Breast epithelium (tissue), 4 donors: ENCODE data around the gene STX8. TPM values are rescaled to one million over a fixed set of nuclear protein-coding genes. Genes with fewer than 3 reads are reported as not detected.

Experiments used
- DNase-seq, 2 donors: peaks; one replicate each; pipeline ENCODE4 v3.0.0-alpha.2; 2019; ENCODE audit warnings: low spot score in 2 of 2
- H3K27ac ChIP-seq, 2 donors: fragments of 200-600 bp; sonication (generic) in 1 of 2; one replicate each; pipeline ENCODE4 v1.5.1; 2016 to 2019; ENCODE audit warnings: mild to moderate bottlenecking in 1 of 2
- H3K27me3 ChIP-seq, 2 donors: fragments of 200-600 bp; sonication (generic) in 1 of 2; one replicate each; pipeline versions ENCODE4 v1.5.1 to v1.6.0; 2017 to 2019; ENCODE audit warnings: control low read depth in 1 of 2, mild to moderate bottlenecking in 1 of 2
- H3K36me3 ChIP-seq: fragments of 200-600 bp; one replicate; pipeline ENCODE4 v1.5.1; 2019
- H3K4me1 ChIP-seq, 2 donors: fragments of 200-600 bp; sonication (generic); one replicate each; pipeline ENCODE4 v1.5.1; 2016 to 2019; ENCODE audit warnings: control low read depth in 1 of 2
- H3K4me3 ChIP-seq, 3 donors: fragments of 200-600 bp; sonication (generic); 1 replicate in 2 of 3; 2 replicates in 1 of 3; pipeline ENCODE4 v1.5.1; 2016 to 2019; ENCODE audit warnings: mild to moderate bottlenecking in 3 of 3, moderate library complexity in 2 of 3
- H3K9me3 ChIP-seq, 2 donors: fragments of 200-600 bp; sonication (generic) in 1 of 2; one replicate each; pipeline ENCODE4 v1.5.1; 2016 to 2019; ENCODE audit warnings: control low read depth in 1 of 2
- POLR2A ChIP-seq: fragments of 450-650 bp; IDR thresholded peaks from one replicate; pipeline ENCODE4 v1.6.1; 2016; ENCODE audit warnings: antibody characterized with exemption, mild to moderate bottlenecking, moderate library complexity
- POLR2AphosphoS5 ChIP-seq, 3 donors: sonication (generic); formaldehyde crosslinking; IDR thresholded peaks; one replicate each; pipeline ENCODE4 v1.6.1; 2017; ENCODE audit warnings: antibody characterized with exemption in 3 of 3
- intact Hi-C: fragments of 100-400 bp; cut with DNase I; formaldehyde crosslinking; loops from one replicate; pipeline ENCODE4 v1.15.1; 2023; ENCODE audit warnings: low total_unique reads
- total RNA-seq, 3 donors: library from RNA; depleted of rRNA; stranded (reverse); fragments of >200 nt; gene quantifications; one replicate each; pipeline ENCODE4 v1.1.0, GENCODE V29; 2016
- TF ChIP-seq, protein P1 (sequence below), 3 donors: fragments of 450-650 bp; IDR thresholded peaks; one replicate each; pipeline ENCODE4 v1.5.1; 2016 to 2017; ENCODE audit warnings: antibody characterized with exemption in 3 of 3, mild to moderate bottlenecking in 3 of 3, moderate library complexity in 3 of 3

Gene STX8
- total RNA-seq, 3 donors from 2014 or later = 54.1 to 101 (median 60.4) TPM

DNA sequence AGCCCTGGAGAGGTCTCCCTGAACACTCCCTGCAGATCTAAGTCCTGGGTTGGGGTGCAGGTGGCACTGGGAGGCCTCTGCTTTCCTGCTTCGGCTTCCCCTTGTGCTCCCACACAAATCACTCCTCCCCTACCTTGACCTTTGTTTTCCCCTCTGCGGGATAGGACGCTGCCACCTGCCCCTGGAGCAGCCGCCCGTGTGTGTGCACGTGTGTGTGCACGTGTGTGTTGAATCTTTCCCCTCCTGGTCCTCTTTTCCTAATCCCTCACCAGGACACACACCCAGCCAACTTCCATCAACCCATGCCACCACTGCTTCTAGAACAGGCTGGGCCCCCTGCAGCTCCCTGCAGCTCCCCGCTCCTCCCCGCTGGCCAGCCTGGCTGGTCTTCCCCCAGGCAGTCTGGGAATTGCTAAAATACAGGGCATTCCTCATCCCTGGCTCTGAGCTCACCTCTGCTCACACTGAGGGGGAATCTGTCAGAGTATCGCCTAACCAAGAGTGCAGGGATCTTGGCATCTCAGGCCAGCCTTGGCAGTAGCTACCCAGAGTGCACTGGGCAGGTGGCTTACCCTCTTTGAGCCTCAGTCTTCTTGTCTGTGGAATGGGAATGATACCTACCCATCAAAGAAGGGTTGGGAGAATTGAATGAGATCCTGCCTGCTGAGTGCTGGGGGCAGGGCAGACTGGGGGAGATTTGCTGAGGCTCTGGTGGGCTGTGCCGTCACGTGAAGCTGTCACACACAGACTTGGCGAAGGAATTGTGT, 355.8 kb downstream of the STX8 start:
- H3K36me3 ChIP-seq = no peaks in the 10 kb centered on the region
- no peaks in the 10 kb centered on the region for H3K4me1 ChIP-seq
- no peak for DNase-seq
- H3K4me3 ChIP-seq = no peak overlapping the region
- TF ChIP-seq, protein P1, sequence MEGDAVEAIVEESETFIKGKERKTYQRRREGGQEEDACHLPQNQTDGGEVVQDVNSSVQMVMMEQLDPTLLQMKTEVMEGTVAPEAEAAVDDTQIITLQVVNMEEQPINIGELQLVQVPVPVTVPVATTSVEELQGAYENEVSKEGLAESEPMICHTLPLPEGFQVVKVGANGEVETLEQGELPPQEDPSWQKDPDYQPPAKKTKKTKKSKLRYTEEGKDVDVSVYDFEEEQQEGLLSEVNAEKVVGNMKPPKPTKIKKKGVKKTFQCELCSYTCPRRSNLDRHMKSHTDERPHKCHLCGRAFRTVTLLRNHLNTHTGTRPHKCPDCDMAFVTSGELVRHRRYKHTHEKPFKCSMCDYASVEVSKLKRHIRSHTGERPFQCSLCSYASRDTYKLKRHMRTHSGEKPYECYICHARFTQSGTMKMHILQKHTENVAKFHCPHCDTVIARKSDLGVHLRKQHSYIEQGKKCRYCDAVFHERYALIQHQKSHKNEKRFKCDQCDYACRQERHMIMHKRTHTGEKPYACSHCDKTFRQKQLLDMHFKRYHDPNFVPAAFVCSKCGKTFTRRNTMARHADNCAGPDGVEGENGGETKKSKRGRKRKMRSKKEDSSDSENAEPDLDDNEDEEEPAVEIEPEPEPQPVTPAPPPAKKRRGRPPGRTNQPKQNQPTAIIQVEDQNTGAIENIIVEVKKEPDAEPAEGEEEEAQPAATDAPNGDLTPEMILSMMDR (IDR thresholded peaks at IDR 0.05) = no peak
- TF ChIP-seq POLR2A = no peak
- no peak for TF ChIP-seq POLR2AphosphoS5 (IDR thresholded peaks at IDR 0.05)
- H3K27me3 ChIP-seq = no peaks in the 10 kb centered on the region
- intact Hi-C loops = no loop called here
- peaks cover 0 to 14% of the 10 kb centered on the region in 2 donors for H3K9me3 ChIP-seq
- H3K27ac ChIP-seq = no peak overlapping the region

DNA sequence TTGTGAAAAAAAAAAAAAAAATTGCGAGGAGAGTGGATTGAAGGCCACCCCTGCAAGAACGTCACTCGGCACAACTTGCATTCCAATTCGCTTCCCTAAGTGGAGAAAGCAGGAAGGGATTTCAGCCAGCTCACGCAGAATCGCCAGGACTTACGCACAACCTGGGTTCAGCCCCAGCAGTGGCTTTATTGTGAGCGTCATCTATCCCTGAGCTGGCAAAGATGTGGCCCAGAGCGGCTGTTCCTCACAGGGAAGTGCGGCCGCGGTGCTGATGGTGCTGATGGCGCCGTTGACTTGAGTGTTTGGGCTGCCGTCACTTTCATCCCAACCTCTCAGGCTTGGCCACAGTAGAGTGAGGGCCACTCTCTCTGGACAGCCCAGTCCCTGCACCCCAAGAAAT, 356.7 kb downstream of the STX8 start:
- no peaks in the 10 kb centered on the region for H3K27me3 ChIP-seq
- intact Hi-C loops = no loop called here
- no peaks in the 10 kb centered on the region for H3K36me3 ChIP-seq
- peaks cover 0 to 14% of the 10 kb centered on the region in 2 donors for H3K9me3 ChIP-seq
- no peak overlapping the region for H3K27ac ChIP-seq
- no peak overlapping the region for H3K4me3 ChIP-seq
- H3K4me1 ChIP-seq = no peaks in the 10 kb centered on the region
- TF ChIP-seq POLR2AphosphoS5 (IDR thresholded peaks at IDR 0.05) (no peak), POLR2A (no peak)
- TF ChIP-seq, protein P1 (IDR thresholded peaks at IDR 0.05) = no peak
- DNase-seq = no peak

DNA sequence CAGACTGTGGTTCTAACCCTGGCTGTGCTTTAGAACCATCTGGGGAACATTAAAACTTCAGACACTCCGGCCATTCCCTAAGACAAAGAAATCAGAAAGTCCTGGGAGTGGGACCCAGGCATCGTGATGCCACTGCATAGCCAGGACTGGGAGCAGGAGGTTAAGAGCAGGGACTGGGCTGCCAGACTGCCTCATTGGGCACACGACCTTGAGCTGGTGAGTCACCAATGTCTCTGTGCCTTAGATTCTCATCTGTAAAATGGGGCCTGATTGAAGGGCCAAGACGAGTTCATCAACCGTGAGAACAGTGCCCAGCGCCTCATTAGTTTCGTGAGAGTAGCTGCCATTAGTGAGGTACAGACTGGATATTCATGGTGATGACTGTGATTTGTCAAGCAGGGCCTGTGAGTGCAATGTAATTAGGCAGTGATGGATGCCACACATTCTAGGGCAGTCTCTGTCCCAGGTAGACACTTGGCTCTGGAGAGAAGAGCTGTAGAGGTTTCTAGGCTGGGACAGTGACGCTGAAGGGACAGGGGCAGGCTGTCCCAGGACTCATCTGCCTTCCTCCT, 357.5 kb downstream of the STX8 start:
- Histone ChIP-seq H3K27ac (peak overlapping the region; percentile 82), H3K27me3 (no peaks in the 10 kb centered on the region), H3K36me3 (no peaks in the 10 kb centered on the region), H3K4me1 (no peaks in the 10 kb centered on the region), H3K9me3 (peaks cover 0 to 14% of the 10 kb centered on the region in 2 donors), H3K4me3 (no peak overlapping the region)
- DNase-seq = no peak
- intact Hi-C loops = no loop called here
- no peak for TF ChIP-seq POLR2AphosphoS5 (IDR thresholded peaks at IDR 0.05)
- TF ChIP-seq, protein P1 (IDR thresholded peaks at IDR 0.05) = no peak
- no peak for TF ChIP-seq POLR2A

DNA sequence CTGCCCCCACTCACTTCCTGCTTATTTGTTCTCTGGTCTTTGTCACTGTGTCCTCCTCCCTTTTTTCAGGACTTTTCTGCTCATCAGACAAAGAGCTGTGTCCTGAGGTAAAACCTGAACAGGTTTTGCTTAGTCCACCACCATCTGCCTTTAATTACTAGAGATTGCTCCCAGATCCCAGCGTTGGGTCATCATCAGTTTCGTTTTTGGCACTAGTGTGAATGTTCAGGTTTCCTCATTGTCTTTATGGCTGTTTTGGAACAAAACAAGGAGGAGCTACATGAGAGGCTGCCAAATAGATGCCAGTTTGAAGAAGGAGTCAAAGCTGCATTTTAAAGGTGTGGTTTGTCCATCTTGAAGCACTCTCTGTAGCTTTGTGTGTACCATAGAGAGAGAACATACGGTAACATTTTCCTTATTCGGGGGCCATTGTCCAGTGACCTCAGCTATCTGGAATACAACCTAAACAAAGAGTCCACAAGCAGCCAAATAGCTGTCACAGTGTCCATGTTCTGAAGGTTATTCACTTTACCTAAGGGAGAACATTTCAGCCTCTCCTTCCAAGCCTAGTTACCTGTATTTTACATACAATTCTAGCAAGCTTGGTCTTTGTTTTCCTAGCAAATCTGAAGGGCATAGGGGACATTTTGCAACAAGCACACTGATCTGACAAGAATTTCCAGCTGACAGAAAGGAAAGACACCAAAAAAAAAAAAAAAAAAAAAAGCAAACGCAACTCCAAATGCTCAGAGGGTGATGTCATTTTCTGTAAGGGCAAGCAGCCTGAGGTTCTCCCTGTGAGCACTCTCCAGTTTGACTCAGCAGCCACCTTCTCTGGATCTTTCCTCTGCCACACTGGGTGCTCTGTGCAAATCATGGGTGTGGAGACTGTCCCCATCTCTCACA, 358.2 kb downstream of the STX8 start:
- Histone ChIP-seq H3K9me3 (peaks cover 0 to 14% of the 10 kb centered on the region in 2 donors), H3K36me3 (no peaks in the 10 kb centered on the region), H3K4me3 (peak overlapping the region in 1 of 3 donors; percentile 37), H3K4me1 (no peaks in the 10 kb centered on the region), H3K27ac (peak overlapping the region; percentile 82 to 87), H3K27me3 (no peaks in the 10 kb centered on the region)
- TF ChIP-seq POLR2A (no peak), POLR2AphosphoS5 (IDR thresholded peaks at IDR 0.05) (peak in 1 of 3 donors; percentile 19)
- TF ChIP-seq, protein P1 (IDR thresholded peaks at IDR 0.05) = no peak
- intact Hi-C loops = no loop called here
- no peak for DNase-seq
